Stimulated activated CD4-positive, alpha-beta T cell treated with anti-CD3 and anti-CD28 coated beads, Interleukin-12 subunit alpha, Interleukin-12 subunit beta, amount 100 ng/mL, for 24 hours (primary cell): ENCODE results near the gene ITIH2.
"Not testable (repeated sequence)": the region's sequence is repeated elsewhere in the genome, so short reads cannot be mapped to it uniquely, and the experiment has no call there.

Experiments
- DNase-seq, 2 experiments: peaks; one replicate each; pipeline ENCODE4 v3.0.0-alpha.2; 2020; ENCODE audit warnings: low read depth in 2 of 2

The ITIH2 gene

GRCh38 chr10:7693194-7693593 is 9.9 kb upstream of the ITIH2 start:
- DNase-seq, result not testable (repeated sequence)

DNA sequence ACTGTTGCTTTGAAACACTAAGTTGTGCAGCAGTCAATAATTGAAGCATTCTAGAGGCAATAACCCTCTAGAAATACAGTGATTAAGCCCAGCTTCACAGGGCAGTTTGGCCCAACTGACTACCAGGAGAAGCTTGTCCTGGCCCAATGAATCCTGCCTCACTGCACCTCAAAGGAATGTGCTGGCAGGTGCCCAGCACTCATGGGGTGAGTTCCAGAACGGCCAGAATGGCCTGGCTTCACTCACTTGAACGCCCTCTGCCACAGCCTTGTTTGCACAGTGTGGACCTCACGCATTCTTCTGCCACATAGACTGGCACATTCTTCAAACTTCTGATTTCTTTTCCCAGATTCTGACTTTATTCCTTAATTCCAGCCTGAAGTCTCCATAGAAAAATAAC is 6.6 kb upstream of the ITIH2 start:
- no peak for DNase-seq

GRCh38 chr10:7697426-7697825 is 5.7 kb upstream of the ITIH2 start:
- no peak for DNase-seq

DNA sequence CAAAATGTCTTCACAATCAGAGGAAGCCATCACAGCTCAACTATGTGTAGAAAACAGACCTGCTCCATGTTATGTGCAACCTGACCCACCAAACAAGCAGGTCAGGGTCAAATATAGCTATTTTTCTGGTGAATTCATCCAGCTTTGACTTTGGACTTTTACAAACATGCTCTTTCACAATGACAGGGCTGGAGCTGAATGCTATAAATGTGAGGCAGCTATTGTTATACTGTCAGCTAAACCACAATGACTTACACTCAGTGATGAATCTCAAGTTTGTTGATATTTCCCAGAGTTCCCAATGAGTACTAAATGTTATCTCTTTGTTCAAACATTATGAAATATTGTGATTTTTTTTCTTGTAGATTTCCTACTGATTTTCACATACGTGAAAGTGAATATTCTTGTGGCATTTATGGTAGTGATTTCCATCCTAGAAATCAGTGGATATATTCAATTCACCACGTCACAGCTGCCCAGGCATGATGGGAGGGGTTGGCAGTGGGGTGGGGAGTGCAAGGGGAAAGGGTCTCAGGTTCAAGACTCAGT is 2.5 kb upstream of the ITIH2 start:
- DNase-seq, result no peak

DNA sequence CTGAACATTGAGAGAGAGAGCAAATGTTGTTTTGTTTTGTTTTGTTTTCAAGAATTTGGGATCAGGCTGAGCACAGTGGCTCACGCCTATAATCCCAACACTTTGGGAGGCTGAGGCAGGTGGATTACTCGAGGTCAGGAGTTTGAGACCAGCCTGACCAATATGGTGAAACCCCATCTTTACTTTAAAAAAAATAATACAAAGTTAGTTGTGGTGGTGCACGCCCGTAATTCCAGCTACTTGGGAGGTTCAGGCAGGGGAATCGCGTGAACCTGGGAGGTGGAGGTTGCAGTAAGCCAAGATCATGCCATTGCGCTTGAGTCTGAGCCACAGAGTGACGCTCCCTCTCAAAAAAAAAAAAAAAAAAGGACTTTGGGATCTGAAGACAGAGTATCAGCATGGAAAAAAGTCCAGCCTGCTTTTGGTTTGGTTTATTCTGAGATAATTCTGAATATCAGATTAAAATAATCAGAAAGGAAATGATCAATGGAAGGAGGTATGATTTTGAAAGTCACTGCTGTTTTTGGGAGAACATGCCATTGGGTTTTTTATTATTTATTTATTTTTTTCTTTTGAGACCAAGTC is 1.9 kb upstream of the ITIH2 start:
- DNase-seq, result no peak

DNA sequence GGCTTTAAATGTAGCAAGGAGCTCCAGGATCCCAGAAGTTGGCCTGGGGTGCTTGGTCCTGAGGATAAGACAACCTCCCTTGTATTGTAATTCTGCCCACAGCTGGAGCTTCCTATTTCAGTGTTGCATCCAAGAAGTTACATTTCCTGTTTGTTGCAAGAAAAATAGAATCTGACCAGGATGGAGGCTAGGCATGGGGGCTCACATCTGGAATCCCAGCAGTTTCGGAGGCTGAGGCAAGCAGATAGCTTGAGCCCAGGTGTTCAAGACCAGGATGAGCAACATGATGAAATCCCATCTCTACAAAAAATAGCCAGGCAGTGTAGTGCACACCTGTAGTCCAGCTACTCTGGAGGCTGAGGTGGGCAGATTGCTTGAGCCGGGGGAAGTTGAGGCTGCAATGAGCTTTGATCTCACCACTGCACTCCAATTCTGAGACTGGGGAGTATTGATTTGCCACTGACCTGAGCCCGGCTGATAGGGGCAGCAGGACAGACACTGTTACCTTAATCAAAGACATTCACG is 766 bp upstream of the ITIH2 start:
- no peak for DNase-seq

GRCh38 chr10:7704071-7705016 is 1.2 kb downstream of the ITIH2 start:
- DNase-seq, result no peak

GRCh38 chr10:7705341-7705740 is 2.2 kb downstream of the ITIH2 start:
- DNase-seq, result no peak

DNA sequence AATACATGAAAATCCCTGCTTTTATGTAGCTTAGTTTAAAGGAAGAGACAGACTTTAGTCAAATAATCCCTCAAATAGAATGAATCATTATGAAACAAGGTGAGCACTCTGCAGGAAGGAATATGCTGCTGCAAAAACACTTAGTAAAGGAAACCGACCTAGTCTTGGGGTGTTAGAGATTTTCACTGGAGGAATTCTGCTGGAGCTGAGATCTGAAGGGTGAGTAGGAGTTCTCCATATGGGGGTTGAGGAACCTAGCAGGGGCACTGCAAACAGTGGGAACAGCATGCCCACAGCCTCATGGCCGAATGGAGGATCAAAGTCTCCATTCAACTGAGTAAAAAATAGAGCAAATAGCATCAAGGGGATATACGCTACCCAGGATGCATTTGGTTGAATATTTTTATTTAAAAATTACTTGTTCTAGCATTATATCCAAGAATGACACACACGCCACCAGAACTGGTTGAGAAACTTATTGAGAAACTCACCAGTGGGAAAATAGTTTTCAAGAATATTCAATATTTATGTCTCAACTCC is 3.5 kb downstream of the ITIH2 start:
- DNase-seq, result no peak

DNA sequence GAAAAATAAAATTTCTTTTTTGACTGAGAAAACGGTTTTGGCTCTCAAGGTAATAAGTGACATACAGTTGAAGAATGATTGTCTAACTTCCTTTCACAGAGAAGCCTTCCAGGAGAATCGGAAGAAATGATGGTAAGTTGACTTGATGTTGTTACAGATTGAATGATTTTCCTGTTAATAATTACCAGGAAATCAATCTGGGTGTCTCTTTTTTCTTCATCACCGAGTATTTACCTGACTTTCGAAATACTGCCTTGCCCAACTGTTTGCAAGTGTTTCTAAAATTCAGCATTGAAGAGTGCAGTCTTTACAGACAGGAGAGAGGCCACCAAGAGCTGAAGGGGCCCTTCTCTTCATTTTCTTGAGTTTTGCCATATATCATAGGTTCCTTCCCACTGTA is 4.0 kb downstream of the ITIH2 start:
- DNase-seq, result no peak

DNA sequence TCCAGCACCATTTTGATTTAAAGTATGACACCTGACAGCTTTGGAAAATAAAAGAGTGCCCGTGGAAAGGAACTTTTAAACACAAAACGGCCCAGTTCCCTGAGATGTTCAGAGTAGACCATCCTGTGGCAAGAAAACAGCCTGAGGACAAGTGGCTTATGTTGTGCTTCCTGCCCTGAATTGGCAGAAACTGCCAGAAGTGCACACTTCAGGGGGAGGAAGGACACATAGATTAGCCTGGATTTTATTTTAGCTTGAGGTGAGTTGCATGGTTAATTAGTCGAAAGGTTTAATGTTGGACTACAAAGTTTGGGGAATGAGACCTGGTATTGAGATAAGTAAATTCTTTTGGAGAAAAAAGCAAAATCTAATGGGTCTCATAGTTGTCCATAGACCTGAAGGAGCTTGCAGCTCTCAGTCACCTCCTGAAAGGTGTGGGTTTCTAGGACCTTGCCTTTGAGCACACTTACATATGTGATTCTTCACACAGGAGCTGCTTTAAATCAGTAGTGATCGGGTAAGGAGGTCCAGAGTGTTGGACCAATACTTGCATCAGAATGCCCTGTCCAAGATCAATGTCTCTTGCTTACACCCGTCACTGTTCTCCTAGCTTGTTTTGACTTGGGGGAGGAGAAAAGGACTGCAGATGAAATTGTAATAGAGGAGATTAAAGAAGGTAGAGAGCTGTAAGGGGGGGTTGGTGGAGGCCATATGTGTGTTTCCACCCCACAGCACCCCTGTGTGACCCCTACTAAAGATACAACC is 4.9 kb downstream of the ITIH2 start:
- no peak for DNase-seq

GRCh38 chr10:7708832-7709231 is 5.7 kb downstream of the ITIH2 start:
- no peak for DNase-seq

DNA sequence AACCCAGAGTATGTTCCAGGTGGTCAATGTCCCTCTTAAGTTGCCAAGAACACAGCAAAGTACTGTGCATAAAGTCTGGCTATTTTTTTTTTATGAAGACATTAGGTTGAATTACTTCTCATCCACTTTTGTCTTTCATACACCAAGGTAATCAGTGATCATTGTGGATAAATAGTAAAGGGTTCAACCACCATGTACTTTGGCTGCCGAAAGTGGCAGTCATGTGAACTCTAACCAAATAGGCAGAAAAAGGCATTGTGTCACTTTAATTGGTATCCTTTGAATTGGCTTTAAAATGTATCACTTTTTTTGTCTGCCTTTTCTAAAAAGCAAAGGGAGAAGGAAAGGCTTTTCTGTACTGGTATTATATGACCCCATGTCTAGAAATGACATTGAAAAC is 7.3 kb downstream of the ITIH2 start:
- no peak for DNase-seq

DNA sequence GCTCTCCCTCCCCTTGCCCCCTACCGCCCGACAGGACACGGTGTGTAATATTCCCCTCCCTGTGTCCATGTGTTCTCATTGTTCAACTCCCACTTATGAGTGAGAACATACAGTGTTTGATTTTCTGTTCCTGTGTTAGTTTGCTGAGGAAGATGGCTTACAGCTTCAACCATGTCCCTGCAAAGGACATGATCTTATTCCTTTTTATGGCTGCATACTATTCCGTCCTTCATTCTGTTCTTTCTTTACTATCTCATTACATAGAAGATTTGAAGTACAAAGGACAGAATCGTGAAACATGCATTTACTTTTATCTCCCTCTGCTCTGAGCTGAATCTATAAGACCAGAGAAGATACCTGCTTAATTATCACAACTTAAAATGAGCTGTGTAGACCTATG is 8.0 kb downstream of the ITIH2 start:
- DNase-seq, result not testable (repeated sequence)

GRCh38 chr10:7715515-7715914 is 12.4 kb downstream of the ITIH2 start:
- no peak for DNase-seq

DNA sequence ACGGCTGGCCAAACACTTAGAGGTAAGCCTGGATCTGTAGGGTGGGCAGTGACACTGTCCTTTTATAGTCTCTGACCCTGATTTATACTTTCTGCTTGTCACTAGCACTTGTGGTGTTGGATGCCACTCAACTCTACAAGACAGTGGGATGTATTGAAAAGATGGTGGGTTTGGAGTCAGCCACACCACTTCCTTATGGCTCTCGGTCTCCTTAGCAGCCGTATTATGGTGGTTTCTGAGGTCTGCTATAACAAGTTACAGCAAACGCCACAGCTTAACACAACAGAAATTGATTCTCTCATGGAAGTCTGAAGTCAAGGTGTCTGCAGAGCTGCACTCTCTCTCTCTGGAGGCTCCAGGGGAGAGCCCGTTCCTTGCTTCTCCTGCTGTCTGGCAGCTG is 14.7 kb downstream of the ITIH2 start:
- no peak for DNase-seq

DNA sequence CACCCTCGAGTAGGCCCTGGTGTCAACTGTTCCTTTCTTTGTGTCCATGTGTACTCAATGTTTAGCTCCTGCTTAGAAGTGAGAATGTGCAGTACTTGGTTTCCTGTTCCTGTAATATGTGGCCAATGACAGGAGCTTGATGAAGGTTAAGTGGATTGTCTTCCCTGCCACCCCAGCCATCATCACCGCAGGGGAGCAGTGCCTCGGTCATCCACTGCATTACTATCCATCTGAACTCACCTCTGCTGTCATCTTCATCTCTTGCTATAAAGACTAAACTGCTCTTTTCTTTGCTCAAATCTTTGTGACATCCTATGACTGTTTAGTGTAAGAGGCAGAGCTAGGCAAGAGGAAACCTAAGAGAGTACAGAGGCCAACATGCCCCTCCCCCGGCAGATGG is 15.6 kb downstream of the ITIH2 start:
- DNase-seq, result no peak

DNA sequence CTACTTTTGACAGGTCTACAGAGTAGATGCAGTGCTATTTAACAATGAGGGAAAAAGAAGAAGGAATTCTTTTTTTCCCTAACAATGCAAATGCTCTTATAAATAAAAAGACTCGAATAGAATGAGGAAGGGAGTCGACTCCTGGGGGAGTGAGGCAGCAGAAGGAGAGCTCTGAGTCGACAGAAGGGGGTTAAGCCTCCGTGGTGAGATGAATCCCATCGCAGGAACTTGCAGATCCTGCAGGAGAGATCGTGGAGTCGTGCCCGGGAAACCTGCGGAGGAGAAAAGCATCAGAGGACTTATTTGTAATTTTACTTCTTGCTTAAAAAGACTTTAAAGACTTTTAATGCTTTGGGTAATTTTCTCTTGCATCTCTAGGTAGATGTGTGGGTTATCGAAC is 17.4 kb downstream of the ITIH2 start:
- no peak for DNase-seq

DNA sequence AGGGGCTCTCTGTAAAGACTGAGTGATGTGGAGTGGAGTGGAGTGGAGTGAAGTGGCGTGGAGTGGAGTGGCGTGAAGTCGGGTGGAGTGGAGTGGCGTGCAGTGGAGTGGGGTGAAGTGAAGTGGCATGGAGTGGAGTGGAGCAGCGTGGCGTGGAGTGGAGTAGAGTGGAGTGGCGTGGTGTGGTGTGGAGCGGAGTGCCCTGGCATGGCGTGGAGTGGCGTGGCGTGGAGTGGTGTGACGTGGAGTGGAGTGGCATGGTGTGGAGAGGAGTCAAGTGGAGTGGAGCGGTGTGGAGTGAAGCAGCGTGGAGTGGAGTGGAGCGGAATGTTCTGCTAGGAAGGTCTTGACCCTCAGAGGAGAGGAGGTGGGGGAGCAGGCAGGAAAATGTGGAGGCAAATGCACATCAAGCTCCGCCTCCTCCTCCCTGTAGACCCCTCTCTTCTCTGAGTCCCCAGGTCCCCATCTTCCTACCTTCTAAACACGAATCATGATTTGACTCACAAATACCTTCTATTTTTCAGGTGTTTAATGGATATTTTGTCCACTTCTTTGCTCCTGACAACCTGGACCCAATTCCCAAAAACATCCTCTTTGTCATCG is 19.9 kb downstream of the ITIH2 start:
- no peak for DNase-seq

GRCh38 chr10:7734821-7735220 is 31.7 kb downstream of the ITIH2 start:
- no peak for DNase-seq
